Thoracic aorta (tissue), 2 donors: ENCODE measurements around the gene RPH3AL. TPM values are rescaled to one million over a fixed set of nuclear protein-coding genes. Genes with fewer than 3 reads are reported as not detected.
"Not testable (repeated sequence)": the region's sequence is repeated elsewhere in the genome, so short reads cannot be mapped to it uniquely, and the experiment has no call there.

ENCODE experiments used
- ATAC-seq: fragments of 150-250 bp; one replicate; pipeline ENCODE4 v1.8.0; 2017; ENCODE audit warnings: low read depth; ENCODE audit not compliant: insufficient number of reproducible peaks, low FRiP score
- DNase-seq: peaks from one replicate; pipeline ENCODE4 v3.0.0-alpha.2; 2020; ENCODE audit warnings: low spot score
- H3K27ac ChIP-seq, 2 donors: fragments of 200-600 bp; sonication (generic); 1 replicate in 1 of 2; 2 replicates in 1 of 2; pipeline ENCODE4 v1.5.1; 2016; ENCODE audit warnings: mild to moderate bottlenecking in 2 of 2, moderate library complexity in 2 of 2
- H3K27me3 ChIP-seq: fragments of 200-600 bp; sonication (generic); replicated peaks from 2 replicates; pipeline ENCODE4 v1.6.0; 2016; ENCODE audit warnings: mild to moderate bottlenecking; ENCODE audit not compliant: insufficient read depth
- H3K36me3 ChIP-seq: fragments of 200-600 bp; sonication (generic); one replicate; pipeline ENCODE4 v1.5.1; 2016
- H3K4me1 ChIP-seq, 2 donors: fragments of 200-600 bp; sonication (generic); 1 replicate in 1 of 2; 2 replicates in 1 of 2; pipeline versions ENCODE4 v1.5.1 to v1.6.0; 2016; ENCODE audit warnings: low read depth in 2 of 2, mild to moderate bottlenecking in 1 of 2; ENCODE audit not compliant: control insufficient read depth in 1 of 2
- H3K4me3 ChIP-seq: fragments of 200-600 bp; sonication (generic); 2 replicates; pipeline ENCODE4 v1.5.1; 2016; ENCODE audit warnings: mild to moderate bottlenecking
- H3K9me3 ChIP-seq: fragments of 200-600 bp; sonication (generic); 2 replicates; pipeline ENCODE4 v1.5.1; 2016
- total RNA-seq, 2 donors: library from RNA; depleted of rRNA; stranded (reverse); fragments of >200 nt; gene quantifications; one replicate each; pipeline versions ENCODE4 v1.1.0 to v1.2.3, GENCODE V29; 2016
- TF ChIP-seq, protein P1 (sequence below): fragments of 200-600 bp; sonication (generic); IDR thresholded peaks from one replicate; pipeline ENCODE4 v1.5.1; 2019; ENCODE audit warnings: antibody characterized with exemption

Gene RPH3AL
- total RNA-seq, 2 donors from 2014 or later: 6.5 to 33.1 TPM

DNA sequence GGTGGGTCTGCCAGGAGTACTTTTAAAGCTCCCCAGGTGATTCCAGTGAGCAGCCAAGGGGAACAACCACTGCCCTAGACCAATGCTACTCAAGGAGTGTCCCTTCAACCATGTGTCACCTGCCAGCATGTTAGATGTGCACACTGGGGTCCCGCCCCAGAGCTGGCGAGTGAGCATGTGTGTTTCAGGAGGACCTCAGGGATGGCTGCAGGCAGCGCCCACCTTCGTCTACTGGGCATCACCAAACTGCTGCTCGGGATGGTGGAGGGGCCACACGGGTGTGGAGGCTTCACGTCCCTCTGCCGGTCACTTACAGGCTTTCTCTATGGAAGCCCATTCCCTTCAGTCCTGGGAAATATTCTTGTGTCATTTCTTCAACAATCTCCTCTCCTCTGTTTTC lies 142.2 kb downstream of the RPH3AL start:
- H3K9me3 ChIP-seq: no peaks in the 10 kb centered on the region
- H3K36me3 ChIP-seq: no peaks in the 10 kb centered on the region
- no peaks in the 10 kb centered on the region for H3K27me3 ChIP-seq
- H3K4me1 ChIP-seq: no peaks in the 10 kb centered on the region
- TF ChIP-seq, protein P1, sequence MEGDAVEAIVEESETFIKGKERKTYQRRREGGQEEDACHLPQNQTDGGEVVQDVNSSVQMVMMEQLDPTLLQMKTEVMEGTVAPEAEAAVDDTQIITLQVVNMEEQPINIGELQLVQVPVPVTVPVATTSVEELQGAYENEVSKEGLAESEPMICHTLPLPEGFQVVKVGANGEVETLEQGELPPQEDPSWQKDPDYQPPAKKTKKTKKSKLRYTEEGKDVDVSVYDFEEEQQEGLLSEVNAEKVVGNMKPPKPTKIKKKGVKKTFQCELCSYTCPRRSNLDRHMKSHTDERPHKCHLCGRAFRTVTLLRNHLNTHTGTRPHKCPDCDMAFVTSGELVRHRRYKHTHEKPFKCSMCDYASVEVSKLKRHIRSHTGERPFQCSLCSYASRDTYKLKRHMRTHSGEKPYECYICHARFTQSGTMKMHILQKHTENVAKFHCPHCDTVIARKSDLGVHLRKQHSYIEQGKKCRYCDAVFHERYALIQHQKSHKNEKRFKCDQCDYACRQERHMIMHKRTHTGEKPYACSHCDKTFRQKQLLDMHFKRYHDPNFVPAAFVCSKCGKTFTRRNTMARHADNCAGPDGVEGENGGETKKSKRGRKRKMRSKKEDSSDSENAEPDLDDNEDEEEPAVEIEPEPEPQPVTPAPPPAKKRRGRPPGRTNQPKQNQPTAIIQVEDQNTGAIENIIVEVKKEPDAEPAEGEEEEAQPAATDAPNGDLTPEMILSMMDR: no peak
- no peak overlapping the region for H3K4me3 ChIP-seq
- DNase-seq: no peak
- ATAC-seq: no peak
- no peak overlapping the region for H3K27ac ChIP-seq

DNA sequence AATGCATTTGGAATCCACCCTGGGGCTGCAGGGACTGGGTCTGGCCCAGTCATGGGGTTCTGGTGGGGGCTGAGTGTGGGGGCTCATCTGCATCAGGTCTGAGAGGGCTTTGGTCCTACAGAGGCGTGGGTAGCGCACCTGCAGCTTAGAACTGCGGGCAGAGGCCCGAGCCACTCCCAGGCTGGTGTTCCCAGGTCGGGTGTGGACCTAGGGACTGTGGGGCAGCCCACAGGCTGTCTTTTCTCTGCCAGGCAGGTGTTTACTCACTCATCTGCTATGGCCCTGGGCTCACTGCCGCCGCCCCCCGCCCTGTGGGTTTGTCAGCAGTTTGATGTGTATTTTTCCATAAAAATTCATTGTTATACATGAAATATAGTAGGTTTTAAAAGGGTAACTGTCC lies 144.2 kb downstream of the RPH3AL start:
- H3K27ac ChIP-seq: no peak overlapping the region
- H3K36me3 ChIP-seq: no peaks in the 10 kb centered on the region
- no peak for ATAC-seq
- no peaks in the 10 kb centered on the region for H3K4me1 ChIP-seq
- H3K9me3 ChIP-seq: no peaks in the 10 kb centered on the region
- TF ChIP-seq, protein P1: no peak
- DNase-seq: no peak
- no peak overlapping the region for H3K4me3 ChIP-seq
- H3K27me3 ChIP-seq: no peaks in the 10 kb centered on the region

GRCh38 chr17:207775-208174 lies 144.8 kb downstream of the RPH3AL start:
- ATAC-seq: no peak
- H3K36me3 ChIP-seq: no peaks in the 10 kb centered on the region

DNA sequence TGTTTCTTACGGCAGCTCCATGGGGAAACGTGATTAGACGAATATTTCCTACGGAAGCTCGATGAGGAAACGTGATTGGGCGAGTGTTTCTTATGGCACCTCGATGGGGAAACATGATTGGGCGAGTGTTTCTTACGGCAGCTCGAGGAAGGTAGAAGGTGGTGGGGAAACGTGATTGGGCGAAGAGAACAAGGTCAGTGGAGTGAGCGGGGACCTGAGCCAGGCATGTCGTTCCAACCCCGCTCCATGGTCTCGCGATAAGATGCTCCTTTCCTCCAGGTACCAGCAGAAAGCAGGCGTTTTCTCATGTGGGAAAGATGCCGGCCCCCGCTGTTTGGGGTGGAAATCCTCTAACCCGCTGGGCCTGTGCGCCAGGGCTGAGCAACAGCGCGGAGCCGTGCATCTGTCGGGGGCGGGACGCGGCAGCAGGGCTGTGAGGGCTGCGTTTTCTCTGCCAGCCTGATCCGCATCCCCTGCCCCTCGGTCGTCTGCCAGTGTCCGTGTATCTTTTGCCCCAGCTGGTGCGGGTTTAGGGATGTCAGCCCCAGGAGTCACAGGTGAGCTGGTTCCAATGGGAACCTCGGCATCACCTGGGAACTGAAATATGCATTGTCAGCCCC lies 145.6 kb downstream of the RPH3AL start:
- TF ChIP-seq, protein P1: no peak
- no peaks in the 10 kb centered on the region for H3K36me3 ChIP-seq
- ATAC-seq (no peak), DNase-seq (no peak)
- H3K27me3 ChIP-seq: no peaks in the 10 kb centered on the region
- H3K27ac ChIP-seq: no peak overlapping the region
- H3K4me3 ChIP-seq: no peak overlapping the region
- no peaks in the 10 kb centered on the region for H3K4me1 ChIP-seq
- H3K9me3 ChIP-seq: no peaks in the 10 kb centered on the region

More at GRCh38 chr17:207775-208174, 144.8 kb downstream of the RPH3AL start:
- Histone ChIP-seq H3K9me3 (no peaks in the 10 kb centered on the region), H3K4me3 (no peak overlapping the region), H3K27ac (no peak overlapping the region), H3K4me1 (no peaks in the 10 kb centered on the region), H3K27me3 (no peaks in the 10 kb centered on the region)
- DNase-seq: no peak
- TF ChIP-seq, protein P1: no peak

- not testable (repeated sequence) for ATAC-seq, H3K27ac ChIP-seq, H3K36me3 ChIP-seq, H3K9me3 ChIP-seq, DNase-seq, H3K4me1 ChIP-seq, H3K4me3 ChIP-seq, H3K27me3 ChIP-seq
These were observed 146.1 kb downstream of the RPH3AL start for GRCh38 chr17:206484-206883.

DNA sequence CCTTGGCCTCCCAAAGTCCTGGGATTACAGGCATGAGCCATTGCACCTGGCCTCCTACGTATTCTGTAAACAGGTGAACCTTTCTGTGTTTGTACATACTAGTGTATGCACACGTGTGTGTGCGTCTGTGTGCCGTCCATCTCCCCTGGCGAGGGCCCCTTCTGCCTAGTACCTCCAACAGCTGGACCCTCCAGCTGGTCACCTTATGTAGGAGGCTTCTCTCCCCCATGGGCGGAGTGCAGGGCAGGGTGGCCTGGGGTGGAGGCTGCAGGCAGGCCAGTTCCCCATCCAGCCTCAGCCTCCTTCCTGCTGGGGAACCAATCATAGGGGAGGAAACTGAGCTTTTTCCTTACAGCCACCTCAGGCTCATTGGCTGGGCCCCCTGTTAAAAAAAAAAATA lies 146.8 kb downstream of the RPH3AL start:
- H3K27ac ChIP-seq: no peak overlapping the region
- H3K9me3 ChIP-seq: no peaks in the 10 kb centered on the region
- H3K36me3 ChIP-seq: no peaks in the 10 kb centered on the region
- no peaks in the 10 kb centered on the region for H3K27me3 ChIP-seq
- no peak overlapping the region for H3K4me3 ChIP-seq
- DNase-seq: no peak
- ATAC-seq: no peak
- no peaks in the 10 kb centered on the region for H3K4me1 ChIP-seq
- TF ChIP-seq, protein P1: no peak
